ENCODE results near the gene NWD2. TPM values are rescaled to one million over a fixed set of nuclear protein-coding genes. Genes with fewer than 3 reads are reported as not detected.

NWD2 gene
- total RNA-seq, 1 experiment from 2014 or later = not detected

DNA sequence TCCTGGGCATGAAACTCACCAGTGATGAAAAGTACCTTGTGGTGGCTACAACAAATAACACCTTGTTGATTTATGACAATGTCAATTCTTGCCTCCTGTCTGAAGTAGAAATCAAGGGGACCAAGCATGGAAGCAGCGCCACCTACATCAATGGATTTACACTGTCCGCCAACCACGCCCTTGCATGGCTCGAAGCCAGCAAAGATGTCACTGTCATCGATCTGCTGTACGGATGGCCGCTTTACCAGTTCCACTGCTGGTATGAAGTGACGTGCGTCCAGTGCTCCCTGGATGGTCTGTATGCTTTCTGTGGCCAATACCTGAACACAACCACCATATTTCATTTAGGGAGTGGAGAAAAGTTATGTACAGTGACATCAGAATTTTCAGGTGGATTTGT lies 200.5 kb downstream of the NWD2 start:
- H3K18ac ChIP-seq (ENCODE audit: insufficient read length, low read depth, low read length) = no peak overlapping the region
- H2AFZ ChIP-seq (ENCODE audit: low read length) = no peak overlapping the region
- H3K4me1 ChIP-seq (ENCODE audit: insufficient read depth, low read length) = no peaks in the 10 kb centered on the region
- H4K8ac ChIP-seq (replicated peaks; ENCODE audit: insufficient read length, low read depth, low read length) = no peak overlapping the region
- no peak overlapping the region for H3K56ac ChIP-seq (ENCODE audit: insufficient read length, low read depth, low read length)
- TF ChIP-seq, protein P1, sequence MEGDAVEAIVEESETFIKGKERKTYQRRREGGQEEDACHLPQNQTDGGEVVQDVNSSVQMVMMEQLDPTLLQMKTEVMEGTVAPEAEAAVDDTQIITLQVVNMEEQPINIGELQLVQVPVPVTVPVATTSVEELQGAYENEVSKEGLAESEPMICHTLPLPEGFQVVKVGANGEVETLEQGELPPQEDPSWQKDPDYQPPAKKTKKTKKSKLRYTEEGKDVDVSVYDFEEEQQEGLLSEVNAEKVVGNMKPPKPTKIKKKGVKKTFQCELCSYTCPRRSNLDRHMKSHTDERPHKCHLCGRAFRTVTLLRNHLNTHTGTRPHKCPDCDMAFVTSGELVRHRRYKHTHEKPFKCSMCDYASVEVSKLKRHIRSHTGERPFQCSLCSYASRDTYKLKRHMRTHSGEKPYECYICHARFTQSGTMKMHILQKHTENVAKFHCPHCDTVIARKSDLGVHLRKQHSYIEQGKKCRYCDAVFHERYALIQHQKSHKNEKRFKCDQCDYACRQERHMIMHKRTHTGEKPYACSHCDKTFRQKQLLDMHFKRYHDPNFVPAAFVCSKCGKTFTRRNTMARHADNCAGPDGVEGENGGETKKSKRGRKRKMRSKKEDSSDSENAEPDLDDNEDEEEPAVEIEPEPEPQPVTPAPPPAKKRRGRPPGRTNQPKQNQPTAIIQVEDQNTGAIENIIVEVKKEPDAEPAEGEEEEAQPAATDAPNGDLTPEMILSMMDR (conservative IDR thresholded peaks at IDR 0.05) = no peak
- Mint-ChIP-seq H3K27ac (no peak overlapping the region), H3K27me3 (ENCODE audit: low read depth) (peaks cover 21% of the 10 kb centered on the region), H3K4me1 (no peaks in the 10 kb centered on the region), H3K36me3 (ENCODE audit: insufficient read depth in 1 of 3, low read depth in 3 of 3) (no peaks in the 10 kb centered on the region), H3K9me3 (no peaks in the 10 kb centered on the region), H3K4me3 (no peak overlapping the region)
- no peak overlapping the region for H3K4ac ChIP-seq (ENCODE audit: low read depth, low read length)
- H4K20me1 ChIP-seq (ENCODE audit: control insufficient read depth, insufficient read depth, insufficient read length) = no peaks in the 10 kb centered on the region
- no peak overlapping the region for H3K4me2 ChIP-seq (ENCODE audit: insufficient read depth, insufficient read length, low read length)
- H3K79me1 ChIP-seq (ENCODE audit: insufficient read depth, low read depth, low read length, poor library complexity, severe bottlenecking) = no peaks in the 10 kb centered on the region
- DNase-seq = no peak
- H3K27ac ChIP-seq (ENCODE audit: insufficient read length, low read depth, low read length) = no peak overlapping the region
- H2BK120ac ChIP-seq (ENCODE audit: low read depth, low read length, poor library complexity, severe bottlenecking) = no peak overlapping the region
- no peak overlapping the region for H2BK12ac ChIP-seq (ENCODE audit: insufficient read length, low read depth, low read length)
- H2BK5ac ChIP-seq (ENCODE audit: insufficient read length, low read length) = no peak overlapping the region
- no CpG with 5 or more reads among the region's 9 CpGs for WGBS (ENCODE audit: extremely low coverage, insufficient read length, low lambda C conversion rate)
- no peak overlapping the region for H2BK15ac ChIP-seq (ENCODE audit: low read depth, low read length)
- H4K91ac ChIP-seq (ENCODE audit: insufficient read length, low read depth, low read length) = no peak overlapping the region
- no peak overlapping the region for H2AK5ac ChIP-seq (ENCODE audit: insufficient read length, low read length)
- no peak overlapping the region for H3K9ac ChIP-seq (ENCODE audit: extremely low read depth, insufficient read length, low read length)
- no peak overlapping the region for H3T11ph ChIP-seq (ENCODE audit: low read length)
- no peaks in the 10 kb centered on the region for H3K79me2 ChIP-seq (ENCODE audit: insufficient read depth, low read length)
- no peak overlapping the region for H3K23ac ChIP-seq (ENCODE audit: insufficient read length, low read depth, low read length)
- no peak overlapping the region for H3K14ac ChIP-seq (ENCODE audit: insufficient read depth, low read length)
- H3K23me2 ChIP-seq (ENCODE audit: insufficient read length, low read depth, low read length, poor library complexity, severe bottlenecking) = no peaks in the 10 kb centered on the region
- H2BK20ac ChIP-seq (ENCODE audit: low read depth, low read length, poor library complexity, severe bottlenecking) = no peak overlapping the region
- no peak overlapping the region for H4K5ac ChIP-seq (ENCODE audit: insufficient read length, low read depth, low read length)
- H3K27me3 ChIP-seq (ENCODE audit: insufficient read depth, low read length) = 0 out of 2 replicates have a peak, but pooled peaks cover 2% of the 10 kb centered on the region
- no peaks in the 10 kb centered on the region for H3K9me3 ChIP-seq (ENCODE audit: control insufficient read depth, low read depth, low read length)

Measured in H9 (cell line).